ENCODE results near the gene TMSB15A. TPM values are rescaled to one million over a fixed set of nuclear protein-coding genes. Genes with fewer than 3 reads are reported as not detected.
A peak's percentile ranks its signal among the peaks of the same experiment; 100 is the strongest.
"Not testable (repeated sequence)": the region's sequence is repeated elsewhere in the genome, so short reads cannot be mapped to it uniquely, and the experiment has no call there.

The TMSB15A gene
- total and polyA plus RNA-seq, 2 donors (not counting 3 experiments of a cell fraction or from before 2014, with no cell fraction given): 6.7 to 17.2 TPM

DNA sequence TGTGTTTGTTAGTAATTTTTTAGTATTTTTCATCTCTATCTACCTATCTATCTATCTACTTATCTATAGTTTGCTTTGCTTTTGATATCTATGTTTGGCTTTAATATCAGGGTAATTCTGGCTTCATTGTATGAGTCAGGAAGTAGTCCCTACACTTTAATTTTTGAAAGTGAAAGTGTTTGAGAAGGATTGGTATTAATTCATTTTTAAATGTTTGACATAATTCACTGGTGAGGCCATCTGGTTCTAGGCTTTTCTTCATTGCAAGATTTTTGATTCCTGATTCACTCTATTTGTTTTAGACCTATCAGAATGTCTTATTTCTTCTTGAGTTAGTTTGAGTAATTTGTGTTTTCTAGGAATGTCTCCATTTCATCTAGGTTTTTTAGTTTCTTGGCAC lies 24.8 kb downstream of the TMSB15A start:
- Histone ChIP-seq H3K9me3 (replicated peaks; ENCODE audit: control insufficient read depth, insufficient read depth, low read length) (no peaks in the 10 kb centered on the region), H3K9ac (replicated peaks; ENCODE audit: extremely low read depth, insufficient read depth, low read length) (no peak overlapping the region), H3K4me2 (ENCODE audit: insufficient read depth, low read length) (no peak overlapping the region), H3K9me1 (replicated peaks; ENCODE audit: control insufficient read depth, extremely low read depth, insufficient read depth, low read length) (no peaks in the 10 kb centered on the region), H3K27ac (ENCODE audit: insufficient read depth, low read depth, low read length) (no peak overlapping the region), H3K27me3 (ENCODE audit: control insufficient read depth in 2 of 2, insufficient read depth in 2 of 2, low read length in 2 of 2) (peaks cover 0 to 9% of the 10 kb centered on the region in 2 experiments), H3K4me3 (replicated peaks in 1 of 3; ENCODE audit: insufficient read depth in 1 of 3, low read depth in 1 of 3, low read length in 3 of 3) (no peak overlapping the region), H4K20me1 (replicated peaks; ENCODE audit: control insufficient read depth, extremely low read depth, insufficient read depth, low read length) (no peaks in the 10 kb centered on the region), H3K4me1 (ENCODE audit: control insufficient read depth, extremely low read depth, insufficient read depth, low read length) (no peaks in the 10 kb centered on the region), H3K79me2 (ENCODE audit: control insufficient read depth, insufficient read depth, low read length) (no peaks in the 10 kb centered on the region), H2AFZ (ENCODE audit: low read depth, low read length) (no peak overlapping the region), H3K36me3 (ENCODE audit: control insufficient read depth in 2 of 2, extremely low read depth in 1 of 2, insufficient read depth in 2 of 2, low read length in 2 of 2) (no peaks in the 10 kb centered on the region)
- dilution Hi-C loops (cut with MboI; ENCODE audit: extremely low pct_ligation_motif_present, low sequenced_read_pairs) (no loop called here), intact Hi-C loops (cut with micrococcal nuclease) (no loop called here)
- FAIRE-seq (no peak), DNase-seq (ENCODE audit: low read depth, low spot score) (no peak)
- POLR2A ChIA-PET: no interaction called here
- CTCF ChIA-PET: no interaction called here
- BruUV-seq (replicated peaks): no TSS peak
- TF ChIP-seq FOS (IDR thresholded peaks at IDR 0.05; ENCODE audit: borderline replicate concordance, insufficient read depth, low read length) (no peak), POLR2AphosphoS5 (IDR thresholded peaks at IDR 0.05; ENCODE audit: insufficient read depth, low read depth, low read length) (no peak), EZH2 (IDR thresholded peaks at IDR 0.05; ENCODE audit: borderline replicate concordance, low read depth, low read length, severe bottlenecking) (no peak), MYC (IDR thresholded peaks at IDR 0.05; ENCODE audit: low read depth, low read length) (no peak), GATA2 (IDR thresholded peaks at IDR 0.05; ENCODE audit: insufficient read depth, insufficient read length, low read depth, low read length) (no peak), MAX (IDR thresholded peaks at IDR 0.05; ENCODE audit: insufficient read depth, insufficient read length) (no peak), JUN (IDR thresholded peaks at IDR 0.05; ENCODE audit: borderline replicate concordance, insufficient read depth, insufficient read length, low read depth) (no peak), POLR2A (IDR thresholded peaks at IDR 0.05; ENCODE audit: low read depth, low read length) (no peak)
- TF ChIP-seq, protein P1, sequence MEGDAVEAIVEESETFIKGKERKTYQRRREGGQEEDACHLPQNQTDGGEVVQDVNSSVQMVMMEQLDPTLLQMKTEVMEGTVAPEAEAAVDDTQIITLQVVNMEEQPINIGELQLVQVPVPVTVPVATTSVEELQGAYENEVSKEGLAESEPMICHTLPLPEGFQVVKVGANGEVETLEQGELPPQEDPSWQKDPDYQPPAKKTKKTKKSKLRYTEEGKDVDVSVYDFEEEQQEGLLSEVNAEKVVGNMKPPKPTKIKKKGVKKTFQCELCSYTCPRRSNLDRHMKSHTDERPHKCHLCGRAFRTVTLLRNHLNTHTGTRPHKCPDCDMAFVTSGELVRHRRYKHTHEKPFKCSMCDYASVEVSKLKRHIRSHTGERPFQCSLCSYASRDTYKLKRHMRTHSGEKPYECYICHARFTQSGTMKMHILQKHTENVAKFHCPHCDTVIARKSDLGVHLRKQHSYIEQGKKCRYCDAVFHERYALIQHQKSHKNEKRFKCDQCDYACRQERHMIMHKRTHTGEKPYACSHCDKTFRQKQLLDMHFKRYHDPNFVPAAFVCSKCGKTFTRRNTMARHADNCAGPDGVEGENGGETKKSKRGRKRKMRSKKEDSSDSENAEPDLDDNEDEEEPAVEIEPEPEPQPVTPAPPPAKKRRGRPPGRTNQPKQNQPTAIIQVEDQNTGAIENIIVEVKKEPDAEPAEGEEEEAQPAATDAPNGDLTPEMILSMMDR (IDR thresholded peaks at IDR 0.05; ENCODE audit: extremely low read depth in 1 of 2, insufficient read depth in 1 of 2, low read depth in 1 of 2, low read length in 2 of 2): no peak

- POLR2A ChIA-PET; H3K9me3 ChIP-seq (replicated peaks; ENCODE audit: control insufficient read depth, insufficient read depth, low read length); BruUV-seq (replicated peaks); H4K20me1 ChIP-seq (replicated peaks; ENCODE audit: control insufficient read depth, extremely low read depth, insufficient read depth, low read length); CTCF ChIA-PET; H3K4me3 ChIP-seq (replicated peaks in 1 of 3; ENCODE audit: insufficient read depth in 1 of 3, low read depth in 1 of 3, low read length in 3 of 3); H3K36me3 ChIP-seq (ENCODE audit: control insufficient read depth in 2 of 2, extremely low read depth in 1 of 2, insufficient read depth in 2 of 2, low read length in 2 of 2); H3K9ac ChIP-seq (replicated peaks; ENCODE audit: extremely low read depth, insufficient read depth, low read length); H3K27me3 ChIP-seq (ENCODE audit: control insufficient read depth in 2 of 2, insufficient read depth in 2 of 2, low read length in 2 of 2); H3K4me1 ChIP-seq (ENCODE audit: control insufficient read depth, extremely low read depth, insufficient read depth, low read length); H2AFZ ChIP-seq (ENCODE audit: low read depth, low read length); H3K27ac ChIP-seq (ENCODE audit: insufficient read depth, low read depth, low read length); intact Hi-C loops (cut with micrococcal nuclease); H3K79me2 ChIP-seq (ENCODE audit: control insufficient read depth, insufficient read depth, low read length); H3K9me1 ChIP-seq (replicated peaks; ENCODE audit: control insufficient read depth, extremely low read depth, insufficient read depth, low read length); H3K4me2 ChIP-seq (ENCODE audit: insufficient read depth, low read length); DNase-seq (ENCODE audit: low read depth, low spot score); dilution Hi-C loops (cut with MboI; ENCODE audit: extremely low pct_ligation_motif_present, low sequenced_read_pairs): not testable (repeated sequence)
- FAIRE-seq: peak; percentile 26
Observed at GRCh38 chrX:102478765-102479164, 37.8 kb downstream of the TMSB15A start.

DNA sequence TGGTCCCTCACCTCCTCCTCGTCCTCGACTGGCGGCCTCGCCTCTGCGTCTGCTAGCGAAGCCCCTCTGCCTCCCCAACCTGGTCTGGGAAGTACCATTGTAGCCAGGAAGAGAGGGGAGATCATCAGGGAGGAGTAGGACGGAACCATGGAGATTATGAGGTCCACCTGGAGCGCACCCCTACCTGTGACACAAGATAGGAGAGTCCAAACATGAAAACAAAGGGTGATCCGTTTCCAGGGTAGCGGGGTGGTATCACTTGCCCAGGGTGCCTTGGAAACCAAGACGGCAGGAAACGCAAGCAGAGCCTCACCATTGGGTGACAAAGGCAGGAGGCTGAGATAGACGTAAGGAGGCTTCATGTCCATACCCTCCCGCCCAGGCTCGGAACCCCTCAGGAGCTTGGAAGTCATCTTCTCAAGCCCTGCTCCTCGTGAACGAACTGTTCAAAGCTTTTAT lies 44.7 kb downstream of the TMSB15A start, which contains the start of gene TCP11X2:
TSS of gene TCP11X2 (minus strand) at position 51 of the 459 bp plus-strand sequence.
- CTCF ChIA-PET; intact Hi-C loops (cut with micrococcal nuclease); dilution Hi-C loops (cut with MboI; ENCODE audit: extremely low pct_ligation_motif_present, low sequenced_read_pairs); H3K27me3 ChIP-seq (ENCODE audit: control insufficient read depth in 2 of 2, insufficient read depth in 2 of 2, low read length in 2 of 2); H2AFZ ChIP-seq (ENCODE audit: low read depth, low read length); H3K4me1 ChIP-seq (ENCODE audit: control insufficient read depth, extremely low read depth, insufficient read depth, low read length); H3K4me3 ChIP-seq (replicated peaks in 1 of 3; ENCODE audit: insufficient read depth in 1 of 3, low read depth in 1 of 3, low read length in 3 of 3); H3K79me2 ChIP-seq (ENCODE audit: control insufficient read depth, insufficient read depth, low read length); POLR2A ChIA-PET; H3K36me3 ChIP-seq (ENCODE audit: control insufficient read depth in 2 of 2, extremely low read depth in 1 of 2, insufficient read depth in 2 of 2, low read length in 2 of 2); BruUV-seq (replicated peaks); FAIRE-seq; H3K9me1 ChIP-seq (replicated peaks; ENCODE audit: control insufficient read depth, extremely low read depth, insufficient read depth, low read length); H3K9ac ChIP-seq (replicated peaks; ENCODE audit: extremely low read depth, insufficient read depth, low read length); H3K4me2 ChIP-seq (ENCODE audit: insufficient read depth, low read length); H3K27ac ChIP-seq (ENCODE audit: insufficient read depth, low read depth, low read length); DNase-seq (ENCODE audit: low read depth, low spot score); H4K20me1 ChIP-seq (replicated peaks; ENCODE audit: control insufficient read depth, extremely low read depth, insufficient read depth, low read length); H3K9me3 ChIP-seq (replicated peaks; ENCODE audit: control insufficient read depth, insufficient read depth, low read length): not testable (repeated sequence)

Data from endothelial cell of umbilical vein (primary cell).